ENCODE measurements around the gene GALNT1.

DNA sequence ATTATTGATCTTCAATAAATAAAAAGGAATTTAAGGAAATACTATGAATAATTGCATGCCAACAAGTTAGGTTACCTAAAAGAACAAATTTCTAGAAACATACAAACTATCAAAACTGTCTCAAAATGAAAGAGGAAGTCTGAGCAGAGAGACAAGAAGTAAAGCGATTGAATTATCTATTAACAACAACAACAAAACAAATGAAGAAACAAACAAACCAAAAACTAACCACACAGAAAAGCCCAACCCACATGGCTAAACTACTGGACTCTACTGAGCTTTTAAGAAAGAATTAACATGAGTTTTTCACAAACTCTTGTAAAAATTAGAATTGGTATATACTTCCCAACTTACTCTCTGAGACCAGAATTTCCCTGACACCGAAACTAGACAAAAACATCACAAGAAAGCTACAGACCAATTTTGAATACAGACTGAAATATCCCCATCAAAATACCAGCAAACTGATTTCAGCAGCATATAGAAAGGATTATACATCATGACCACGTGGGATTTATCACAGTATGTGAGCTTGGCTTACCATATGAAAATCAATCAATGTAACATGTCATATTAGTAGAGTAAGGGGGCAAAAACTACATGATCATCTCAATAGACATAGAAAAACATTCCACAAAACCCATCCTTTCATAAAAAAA is 16.6 kb upstream of the GALNT1 start:
- no peak for TF ChIP-seq POLR2A (IDR thresholded peaks at IDR 0.05)
- no peak for TF ChIP-seq CTCF (IDR thresholded peaks at IDR 0.05)
